Subcutaneous abdominal adipose tissue (tissue), 5 donors: ENCODE results near the gene FAIM.
A peak's percentile ranks its signal among the peaks of the same experiment; 100 is the strongest.
"Not testable (repeated sequence)": the region's sequence is repeated elsewhere in the genome, so short reads cannot be mapped to it uniquely, and the experiment has no call there.

Source experiments
- H3K27ac ChIP-seq: one replicate; pipeline ENCODE4 v1.7.0; 2013; ENCODE audit warnings: low read depth, mild to moderate bottlenecking, inconsistent platforms, low read length, moderate library complexity
- H3K27me3 ChIP-seq, 5 donors: one replicate each; pipeline ENCODE4 v1.7.0; 2013; ENCODE audit warnings: low read length in 5 of 5, inconsistent platforms in 1 of 5; ENCODE audit not compliant: control insufficient read depth in 5 of 5, insufficient read depth in 4 of 5
- H3K36me3 ChIP-seq, 5 donors: one replicate each; pipeline ENCODE4 v1.7.0; 2013; ENCODE audit warnings: low read length in 5 of 5; ENCODE audit not compliant: control insufficient read depth in 5 of 5, insufficient read depth in 5 of 5
- H3K4me1 ChIP-seq, 5 donors: one replicate each; pipeline ENCODE4 v1.7.0; 2013; ENCODE audit warnings: low read length in 5 of 5, mild to moderate bottlenecking in 3 of 5, moderate library complexity in 1 of 5; ENCODE audit not compliant: control insufficient read depth in 5 of 5, insufficient read depth in 5 of 5
- H3K4me3 ChIP-seq, 5 donors: one replicate each; pipeline ENCODE4 v1.7.0; 2013; ENCODE audit warnings: low read length in 5 of 5, low read depth in 1 of 5
- H3K9ac ChIP-seq, 5 donors: one replicate each; pipeline ENCODE4 v1.7.0; 2013; ENCODE audit warnings: low read length in 5 of 5, mild to moderate bottlenecking in 4 of 5, moderate library complexity in 3 of 5
- H3K9me3 ChIP-seq, 5 donors: one replicate each; pipeline ENCODE4 v1.7.0; 2013; ENCODE audit warnings: low read length in 5 of 5; ENCODE audit not compliant: control insufficient read depth in 5 of 5
- donor health status: healthy.
- donor health status: healthy.
- donor health status: healthy.
- donor health status: healthy.
- donor health status: healthy.

Gene FAIM

GRCh38 chr3:138673641-138674530 is 65.3 kb downstream of the FAIM start:
- H3K36me3 ChIP-seq = peaks cover 5 to 18% (median 12%) of the 10 kb centered on the region in 5 donors
- no peak overlapping the region for H3K27ac ChIP-seq
- H3K9ac ChIP-seq = no peak overlapping the region
- H3K9me3 ChIP-seq = peaks cover 0 to 6% (median 4%) of the 10 kb centered on the region in 5 donors
- H3K4me1 ChIP-seq = peaks cover 0 to 5% (median 0%) of the 10 kb centered on the region in 5 donors
- H3K4me3 ChIP-seq = no peak overlapping the region
- no peaks in the 10 kb centered on the region for H3K27me3 ChIP-seq

GRCh38 chr3:138675393-138675792 is 66.8 kb downstream of the FAIM start:
- H3K27me3 ChIP-seq = no peaks in the 10 kb centered on the region
- H3K4me1 ChIP-seq = peaks cover 0 to 5% (median 0%) of the 10 kb centered on the region in 5 donors
- H3K27ac ChIP-seq = no peak overlapping the region
- no peak overlapping the region for H3K9ac ChIP-seq
- no peak overlapping the region for H3K4me3 ChIP-seq
- peaks cover 5 to 15% (median 11%) of the 10 kb centered on the region in 5 donors for H3K36me3 ChIP-seq
- peaks cover 0 to 6% (median 4%) of the 10 kb centered on the region in 5 donors for H3K9me3 ChIP-seq

- Histone ChIP-seq H3K4me3 (no peak overlapping the region), H3K27me3 (no peaks in the 10 kb centered on the region), H3K36me3 (peaks cover 10 to 23% (median 17%) of the 10 kb centered on the region in 5 donors), H3K9ac (no peak overlapping the region), H3K4me1 (peaks cover 0 to 21% (median 8%) of the 10 kb centered on the region in 5 donors), H3K27ac (no peak overlapping the region), H3K9me3 (peaks cover 0 to 6% (median 4%) of the 10 kb centered on the region in 5 donors)
Measured at GRCh38 chr3:138678086-138678485, 69.5 kb downstream of the FAIM start.

- Histone ChIP-seq H3K27ac (no peak overlapping the region), H3K9ac (no peak overlapping the region), H3K4me3 (no peak overlapping the region), H3K27me3 (no peaks in the 10 kb centered on the region), H3K36me3 (peaks cover 9 to 22% (median 17%) of the 10 kb centered on the region in 5 donors), H3K4me1 (peaks cover 0 to 16% (median 8%) of the 10 kb centered on the region in 5 donors), H3K9me3 (peaks cover 0 to 6% (median 4%) of the 10 kb centered on the region in 5 donors)
Measured at GRCh38 chr3:138678874-138679392, 70.4 kb downstream of the FAIM start.

GRCh38 chr3:138680974-138681373 is 72.4 kb downstream of the FAIM start:
- Histone ChIP-seq H3K27ac (peak overlapping the region; percentile 78), H3K36me3 (peaks cover 8 to 18% (median 11%) of the 10 kb centered on the region in 5 donors), H3K4me1 (peaks cover 0 to 16% (median 6%) of the 10 kb centered on the region in 5 donors), H3K9ac (peak overlapping the region in 2 of 5 donors; percentile 56 to 62)
- not testable (repeated sequence) for H3K27me3 ChIP-seq, H3K4me3 ChIP-seq, H3K9me3 ChIP-seq

GRCh38 chr3:138681463-138682220 is 73.1 kb downstream of the FAIM start:
- Histone ChIP-seq H3K4me1 (peaks cover 0 to 16% (median 6%) of the 10 kb centered on the region in 5 donors), H3K36me3 (peaks cover 7 to 18% (median 12%) of the 10 kb centered on the region in 5 donors), H3K9me3 (peaks cover 0 to 1% (median 0%) of the 10 kb centered on the region in 5 donors), H3K27me3 (no peaks in the 10 kb centered on the region), H3K4me3 (no peak overlapping the region), H3K27ac (peak overlapping the region; percentile 78), H3K9ac (peak overlapping the region in 2 of 5 donors; percentile 56 to 62)

- Histone ChIP-seq H3K4me3 (no peak overlapping the region), H3K27me3 (no peaks in the 10 kb centered on the region), H3K4me1 (peaks cover 0 to 16% (median 6%) of the 10 kb centered on the region in 5 donors), H3K9me3 (no peaks in the 10 kb centered on the region), H3K27ac (no peak overlapping the region), H3K9ac (no peak overlapping the region), H3K36me3 (peaks cover 9 to 20% (median 15%) of the 10 kb centered on the region in 5 donors)
Measured at GRCh38 chr3:138682648-138683047, 74.1 kb downstream of the FAIM start.
